MM.1S (cell line): ENCODE data around the gene USP9X.

ENCODE experiments used
- CTCF ChIP-seq: fragments of 300-600 bp; sonication (generic); IDR thresholded peaks from 2 replicates; pipeline ENCODE4 v1.5.1; 2016; ENCODE audit warnings: antibody characterized with exemption, low read length, mixed read lengths
- EZH2 ChIP-seq: fragments of 300-600 bp; sonication (generic); optimal IDR thresholded peaks from 2 replicates; pipeline ENCODE3; 2017; ENCODE audit warnings: low read depth, mild to moderate bottlenecking, antibody characterized with exemption, low read length, mixed read lengths

- TF ChIP-seq CTCF = no peak
- no peak for TF ChIP-seq EZH2
Observed at GRCh38 chrX:41066969-41067368, 18.3 kb upstream of the USP9X start.
